NCI-H345 treated with DMSO at 0.1 percent for 48 hours (cell line): ENCODE results near the gene FHOD1.

Source experiments
- DNase-seq: peaks from one replicate; lab custom pipeline; 2025; ENCODE audit not compliant: unreplicated experiment; lab: John Stamatoyannopoulos, UW

The FHOD1 gene

GRCh38 chr16:67252609-67253497 is 5.6 kb upstream of the FHOD1 start:
- DNase-seq, result no peak

DNA sequence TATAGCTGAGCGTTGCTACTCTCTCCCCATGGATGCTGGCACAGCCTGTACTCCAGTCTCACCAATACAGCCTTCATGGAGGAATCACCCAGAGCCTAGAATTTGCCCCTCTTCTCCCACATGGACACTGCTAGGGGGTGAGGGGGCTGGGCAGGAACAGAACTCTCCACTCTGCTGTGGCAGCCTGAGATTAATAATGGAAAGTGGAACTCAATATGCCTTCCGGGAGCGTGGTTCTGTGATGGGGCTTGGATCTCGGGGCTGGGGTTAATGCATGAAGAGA is 2.7 kb upstream of the FHOD1 start:
- no peak for DNase-seq

GRCh38 chr16:67249178-67250044 is 2.1 kb upstream of the FHOD1 start:
- no peak for DNase-seq

DNA sequence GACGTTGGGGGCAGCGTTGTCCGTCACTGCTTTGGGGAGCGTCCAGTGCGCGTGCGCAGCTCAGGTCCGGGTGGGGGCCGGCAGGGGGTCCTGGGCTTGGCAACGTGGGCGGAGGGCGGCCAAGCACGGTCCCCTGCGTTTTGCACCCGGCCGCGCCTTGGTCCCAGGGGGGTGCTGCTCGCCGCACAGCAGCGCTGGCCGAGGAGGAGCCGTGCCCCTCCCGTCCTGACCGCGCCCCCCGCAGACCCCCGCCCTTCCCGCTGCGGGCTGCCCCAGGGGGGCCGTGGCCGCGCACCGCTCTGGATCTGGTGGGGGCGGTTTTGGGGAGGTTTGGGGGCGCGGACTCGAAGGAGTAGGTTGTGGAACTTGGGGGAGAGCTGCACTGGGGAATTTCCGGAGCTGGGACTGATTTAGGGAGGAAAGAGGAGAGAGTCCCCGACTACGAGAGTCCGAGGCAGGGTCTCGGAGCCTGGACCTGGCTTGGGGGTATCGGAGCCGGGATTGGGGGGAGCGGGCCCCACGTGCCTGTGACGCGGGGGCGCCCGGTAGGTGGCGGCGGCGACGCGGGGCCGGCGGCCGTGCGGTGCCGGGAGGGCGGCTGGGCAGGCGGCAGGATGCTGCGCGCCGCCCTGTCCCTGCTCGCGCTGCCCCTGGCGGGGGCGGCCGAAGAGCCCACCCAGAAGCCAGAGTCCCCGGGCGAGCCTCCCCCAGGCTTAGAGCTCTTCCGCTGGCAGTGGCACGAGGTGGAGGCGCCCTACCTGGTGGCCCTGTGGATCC is 1.3 kb upstream of the FHOD1 start, which contains the start of gene SLC9A5:
Gene SLC9A5, plus strand, starts transcription at position 579 of the 777 bp plus-strand sequence. Its CDS starts 36 bp downstream, at position 615.
- DNase-seq, result no peak

DNA sequence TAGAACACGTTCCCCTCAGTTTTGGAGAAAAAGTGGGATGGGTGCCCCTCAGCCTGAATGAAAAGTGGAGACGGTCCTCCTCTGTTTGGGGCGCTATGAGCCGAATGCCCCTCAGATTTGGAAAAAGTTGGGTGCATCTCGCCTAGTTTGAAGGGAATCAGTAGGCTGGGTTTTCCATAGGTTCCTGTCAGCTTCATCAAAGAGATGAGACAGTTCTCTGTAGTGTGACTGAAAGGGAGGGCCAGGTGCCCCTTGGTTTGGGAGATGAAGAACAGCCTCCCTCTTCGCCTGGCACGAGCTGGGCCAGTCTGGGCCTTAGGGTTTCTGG is 756 bp upstream of the FHOD1 start:
- DNase-seq, result no peak

GRCh38 chr16:67246756-67247191 is 507 bp downstream of the FHOD1 start:
- DNase-seq, result peak; percentile 19

DNA sequence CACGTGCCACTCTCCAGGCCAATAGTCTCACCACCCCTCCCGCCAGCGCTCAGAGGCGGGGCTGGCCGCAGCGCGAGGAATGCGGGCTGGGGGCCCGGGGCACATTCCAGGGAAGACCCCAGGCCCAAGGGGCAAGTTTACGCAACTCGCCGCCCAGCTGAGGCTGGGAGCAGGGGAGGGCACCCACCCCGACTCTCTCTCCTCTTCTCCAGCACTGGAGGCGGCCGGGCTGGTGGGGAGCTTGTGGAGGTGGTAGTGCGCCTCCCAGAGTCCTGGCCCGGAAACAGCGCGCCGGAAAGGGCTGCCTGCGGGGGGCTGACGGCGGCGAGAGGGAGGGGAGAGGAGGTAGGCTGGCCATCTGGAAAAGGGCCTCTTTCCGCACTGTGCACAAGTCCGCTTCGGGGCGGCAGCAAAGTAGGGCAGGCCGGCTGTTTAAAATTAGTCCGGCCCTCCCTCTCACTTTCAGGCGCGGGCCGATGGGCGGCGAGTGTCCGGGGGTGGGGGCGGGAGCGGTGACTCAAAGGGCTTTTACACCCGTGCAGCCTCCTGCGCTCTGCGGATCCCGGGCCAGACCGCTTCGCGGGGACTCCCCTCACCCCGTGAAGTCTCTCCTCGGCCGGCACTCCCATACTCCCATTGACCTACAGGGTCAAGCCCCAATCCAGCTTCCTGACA is 1.1 kb downstream of the FHOD1 start:
- no peak for DNase-seq

GRCh38 chr16:67245674-67246080 is 1.6 kb downstream of the FHOD1 start:
- DNase-seq, result no peak

- no peak for DNase-seq
These were observed 2.1 kb downstream of the FHOD1 start for GRCh38 chr16:67245186-67245585.

DNA sequence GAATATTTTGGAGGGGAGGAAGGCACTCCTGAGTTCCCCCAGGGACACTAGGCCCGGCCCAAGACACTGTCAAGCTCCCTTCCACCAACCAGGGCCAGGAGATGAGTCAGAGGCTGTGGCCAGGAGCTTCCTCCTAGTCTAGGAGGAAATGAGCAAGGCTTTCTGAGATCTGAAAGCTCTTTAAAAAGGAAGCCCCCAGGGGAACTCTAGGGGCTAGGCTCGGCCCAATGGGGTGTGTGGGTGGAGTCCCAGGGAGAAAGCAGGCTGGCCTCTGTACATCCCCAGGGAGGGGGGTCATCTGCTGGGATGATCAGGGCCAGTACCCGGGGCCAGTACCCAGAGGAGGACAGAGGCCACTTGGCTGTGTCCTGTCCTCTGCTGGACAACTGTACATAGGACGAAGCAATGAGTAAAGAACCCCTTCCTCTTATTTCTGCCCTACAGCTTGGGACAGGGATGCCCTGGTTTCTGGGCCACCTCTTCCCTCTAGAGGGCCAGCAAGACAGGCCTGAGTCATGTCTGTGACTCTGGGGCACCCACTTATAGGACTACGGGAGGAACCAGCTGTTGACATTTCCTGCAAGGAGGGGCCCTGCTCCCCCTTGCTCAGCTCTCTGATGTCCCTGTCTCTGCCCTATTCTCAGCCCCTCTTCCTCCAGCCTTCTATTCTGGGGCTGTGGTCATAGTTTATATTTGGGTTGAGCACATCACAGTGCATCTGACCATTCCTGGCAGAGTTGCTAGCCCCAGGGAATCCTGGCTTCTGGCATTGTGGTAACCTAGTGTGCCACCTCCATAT is 2.7 kb downstream of the FHOD1 start:
- no peak for DNase-seq

GRCh38 chr16:67243481-67243880 is 3.8 kb downstream of the FHOD1 start:
- no peak for DNase-seq

- no peak for DNase-seq
These were observed 5.0 kb downstream of the FHOD1 start for GRCh38 chr16:67242138-67242730.

GRCh38 chr16:67241008-67241900 is 6.0 kb downstream of the FHOD1 start:
- DNase-seq, result no peak

DNA sequence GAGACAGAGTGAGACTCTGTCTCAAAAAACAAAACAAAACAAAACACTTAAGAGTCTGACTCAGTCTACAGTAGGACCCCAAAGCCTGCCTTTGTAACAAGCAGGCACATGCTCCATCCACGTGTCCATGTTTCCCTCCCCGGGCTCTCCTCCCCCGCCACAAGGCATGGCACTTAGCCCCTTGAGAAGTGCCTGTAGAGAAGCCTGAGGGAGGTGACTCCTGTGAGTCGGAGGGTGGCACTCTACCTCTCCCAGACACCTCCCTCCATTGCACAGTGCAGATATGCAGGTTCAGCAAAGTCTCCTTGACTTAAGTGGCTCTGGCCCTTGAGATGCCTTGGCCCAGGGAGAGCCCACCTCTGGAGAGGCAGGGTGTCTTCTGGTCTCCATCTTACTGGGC is 6.8 kb downstream of the FHOD1 start:
- no peak for DNase-seq

GRCh38 chr16:67238806-67239470 is 8.3 kb downstream of the FHOD1 start:
- no peak for DNase-seq

DNA sequence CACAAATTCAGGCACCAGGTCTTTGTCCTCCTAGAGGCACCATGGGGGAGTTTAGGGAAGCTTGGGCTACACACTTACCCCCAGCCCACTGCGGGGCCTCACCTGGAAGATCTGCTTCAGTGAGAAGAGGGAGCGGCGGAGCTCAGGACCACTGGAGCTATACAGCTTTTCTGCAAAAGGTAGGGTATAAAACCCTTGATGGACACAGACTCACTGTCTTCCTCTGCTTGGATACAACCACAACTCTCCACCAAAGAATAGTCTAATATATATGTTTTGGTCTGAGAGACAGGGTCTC is 9.1 kb downstream of the FHOD1 start:
- DNase-seq, result no peak

DNA sequence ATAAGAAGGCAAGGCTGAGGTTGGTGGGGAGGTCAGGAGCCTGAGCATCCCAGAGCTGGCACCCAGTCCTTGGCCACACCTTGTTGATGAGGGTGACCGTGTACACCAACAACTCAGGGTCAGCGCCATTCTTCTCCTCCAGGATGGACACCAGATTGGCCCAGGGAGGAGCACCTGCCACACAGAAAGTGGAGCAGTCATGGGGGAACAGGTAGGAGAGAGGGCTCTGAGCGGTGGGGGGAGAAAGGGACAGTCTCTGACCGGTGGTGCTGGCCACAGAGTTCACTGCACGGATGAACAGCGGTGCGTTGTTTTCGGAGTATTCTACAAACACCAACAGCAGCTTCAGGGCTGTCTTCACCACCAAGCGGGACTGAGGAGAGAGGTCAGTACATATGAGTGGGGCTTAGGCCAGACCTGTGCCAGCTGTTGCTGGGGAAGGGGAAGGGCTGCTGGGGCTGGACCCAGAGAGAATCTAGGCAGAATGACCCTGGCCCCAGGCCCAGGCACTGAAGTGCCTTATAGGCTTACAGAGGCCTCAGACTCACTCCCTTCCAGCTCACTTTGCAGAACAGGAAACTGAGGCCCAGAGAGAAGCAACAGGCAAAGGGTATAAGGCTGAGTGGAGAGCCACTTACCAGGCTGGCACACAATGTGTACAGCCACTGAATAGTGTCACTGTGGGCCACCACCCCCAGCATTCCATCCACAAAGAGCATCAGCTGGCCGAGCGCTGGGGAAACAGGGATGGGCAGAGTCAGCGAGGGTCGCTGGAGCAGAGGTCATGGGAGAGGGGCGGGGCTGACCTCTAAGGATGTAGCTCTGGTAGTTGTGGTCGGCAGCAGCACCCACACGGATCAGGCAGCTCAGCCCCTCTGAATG is 9.6 kb downstream of the FHOD1 start:
- DNase-seq, result no peak
